Panc1 (cell line): ENCODE data around the gene CFAP210. TPM values are rescaled to one million over a fixed set of nuclear protein-coding genes. Genes with fewer than 3 reads are reported as not detected.

ENCODE experiments used
- ATAC-seq: fragments of 200-7000 bp; cut with Tn5 transposase; 2 replicates; pipeline ENCODE4 v1.9.1; 2020; ENCODE audit warnings: mild to moderate bottlenecking, moderate library complexity
- BruUV-seq: library from RNA; stranded (reverse); fragments of 400-500 nt; replicated peaks from 2 replicates; lab custom pipeline; 2021; lab: Mats Ljungman, UMichigan
- CTCF ChIA-PET: fragments of 300-600 bp; sonication (Branson Sonifier 250); formaldehyde crosslinking; loops from one replicate; lab custom pipeline; 2022; ENCODE audit warnings: antibody characterized with exemption; lab: Charles Lee
- POLR2A ChIA-PET: fragments of 300-600 bp; sonication (Branson Sonifier 250); formaldehyde crosslinking; loops from one replicate; lab custom pipeline; 2022; ENCODE audit warnings: antibody characterized with exemption; lab: Charles Lee
- DNase-seq: peaks from one replicate; pipeline ENCODE4 v3.0.0-alpha.2; 2010; ENCODE audit warnings: low read depth, low spot score
- H3K27ac ChIP-seq: 2 replicates; pipeline ENCODE4 v1.5.1; 2011; ENCODE audit warnings: mild to moderate bottlenecking, low read length, inconsistent platforms
- H3K27me3 ChIP-seq: fragments of 200-500 bp; sonication (Bioruptor generic); 2 replicates; pipeline ENCODE4 v1.6.0; 2014; ENCODE audit warnings: low read length, inconsistent platforms; ENCODE audit not compliant: control insufficient read depth, insufficient read depth
- H3K36me3 ChIP-seq: fragments of 200-500 bp; sonication (Bioruptor generic); 2 replicates; pipeline ENCODE4 v1.5.1; 2014; ENCODE audit warnings: inconsistent platforms, mild to moderate bottlenecking, low read length, moderate library complexity; ENCODE audit not compliant: control insufficient read depth, insufficient read depth
- H3K4me1 ChIP-seq: 2 replicates; pipeline ENCODE4 v1.5.1; 2011; ENCODE audit warnings: inconsistent platforms, mild to moderate bottlenecking, low read length, moderate library complexity; ENCODE audit not compliant: control insufficient read depth, insufficient read depth
- H3K4me3 ChIP-seq, 2 experiments: 2 replicates each; pipeline ENCODE4 v1.5.1; 2011 to 2012; ENCODE audit warnings: low read depth in 2 of 2, low read length in 2 of 2, mild to moderate bottlenecking in 2 of 2, inconsistent platforms in 1 of 2, moderate library complexity in 1 of 2
- H3K9me3 ChIP-seq: fragments of 200-500 bp; sonication (Bioruptor generic); 2 replicates; pipeline ENCODE4 v1.5.1; 2014; ENCODE audit warnings: low read depth, mild to moderate bottlenecking, inconsistent platforms, low read length, moderate library complexity; ENCODE audit not compliant: control insufficient read depth, insufficient read depth
- POLR2AphosphoS5 ChIP-seq: IDR thresholded peaks from 2 replicates; pipeline ENCODE4 v1.6.1; 2012; ENCODE audit warnings: mild to moderate bottlenecking, low read depth, low read length, moderate library complexity
- SIN3A ChIP-seq: IDR thresholded peaks from 2 replicates; pipeline ENCODE4 v1.6.1; 2012; ENCODE audit warnings: low read depth, mild to moderate bottlenecking, low read length, moderate library complexity, borderline replicate concordance; ENCODE audit not compliant: insufficient read depth
- TCF7L2 ChIP-seq: IDR thresholded peaks from 2 replicates; pipeline ENCODE4 v1.6.1; 2011; ENCODE audit warnings: mild to moderate bottlenecking, low read depth, low read length, inconsistent platforms
- in situ Hi-C: cut with HindIII; loops from 2 replicates; pipeline ENCODE4 v1.10.0; 2016; ENCODE audit warnings: low sequenced_read_pairs, low pct_unique_long_range_greater_than_20kb
- intact Hi-C: fragments of 100-400 bp; cut with micrococcal nuclease; formaldehyde crosslinking; loops from one replicate; pipeline ENCODE4 v1.10.0; 2022; ENCODE audit not compliant: unreplicated experiment
- total RNA-seq: library from RNA; stranded (reverse); gene quantifications from one replicate; pipeline ENCODE4 v1.2.1, GENCODE V29; 2021; ENCODE audit not compliant: unreplicated experiment
- TF ChIP-seq, protein P1 (sequence below): fragments of 450-650 bp; IDR thresholded peaks from 2 replicates; pipeline ENCODE4 v1.5.1; 2017; ENCODE audit warnings: mild to moderate bottlenecking
- TF ChIP-seq, protein P2 (sequence below), 2 experiments: IDR thresholded peaks; 2 replicates each; pipeline ENCODE4 v1.6.1; 2011 to 2012; ENCODE audit warnings: low read depth in 2 of 2, control low read depth in 1 of 2, low read length in 1 of 2, mild to moderate bottlenecking in 1 of 2, moderate library complexity in 1 of 2; ENCODE audit not compliant: insufficient read depth in 1 of 2

CFAP210 gene
- total RNA-seq, 1 experiment from 2014 or later: 0.23 TPM

DNA sequence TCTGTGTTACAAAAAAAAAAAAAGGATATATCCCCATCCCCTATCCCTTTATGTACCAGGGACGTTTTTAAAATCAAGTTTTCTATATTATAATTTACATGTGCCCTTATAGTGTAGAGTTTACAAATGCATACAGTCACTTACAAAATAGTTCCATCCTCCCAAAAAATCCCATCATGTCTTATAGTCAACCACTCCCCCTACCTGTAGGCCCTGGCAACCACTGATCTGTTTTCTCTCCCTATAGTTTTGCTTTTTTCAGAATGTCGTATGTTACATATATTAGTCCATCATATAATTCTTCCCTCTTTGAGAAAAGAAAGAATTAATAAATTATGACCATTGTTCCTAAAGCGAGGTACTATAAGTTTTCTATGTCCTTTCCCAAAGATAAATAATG is 17.8 kb downstream of the CFAP210 start:
- DNase-seq: no peak
- no peak overlapping the region for H3K4me3 ChIP-seq
- intact Hi-C loops: no loop called here
- H3K27ac ChIP-seq: no peak overlapping the region
- ATAC-seq: no peak
- TF ChIP-seq, protein P1, sequence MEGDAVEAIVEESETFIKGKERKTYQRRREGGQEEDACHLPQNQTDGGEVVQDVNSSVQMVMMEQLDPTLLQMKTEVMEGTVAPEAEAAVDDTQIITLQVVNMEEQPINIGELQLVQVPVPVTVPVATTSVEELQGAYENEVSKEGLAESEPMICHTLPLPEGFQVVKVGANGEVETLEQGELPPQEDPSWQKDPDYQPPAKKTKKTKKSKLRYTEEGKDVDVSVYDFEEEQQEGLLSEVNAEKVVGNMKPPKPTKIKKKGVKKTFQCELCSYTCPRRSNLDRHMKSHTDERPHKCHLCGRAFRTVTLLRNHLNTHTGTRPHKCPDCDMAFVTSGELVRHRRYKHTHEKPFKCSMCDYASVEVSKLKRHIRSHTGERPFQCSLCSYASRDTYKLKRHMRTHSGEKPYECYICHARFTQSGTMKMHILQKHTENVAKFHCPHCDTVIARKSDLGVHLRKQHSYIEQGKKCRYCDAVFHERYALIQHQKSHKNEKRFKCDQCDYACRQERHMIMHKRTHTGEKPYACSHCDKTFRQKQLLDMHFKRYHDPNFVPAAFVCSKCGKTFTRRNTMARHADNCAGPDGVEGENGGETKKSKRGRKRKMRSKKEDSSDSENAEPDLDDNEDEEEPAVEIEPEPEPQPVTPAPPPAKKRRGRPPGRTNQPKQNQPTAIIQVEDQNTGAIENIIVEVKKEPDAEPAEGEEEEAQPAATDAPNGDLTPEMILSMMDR: peak; percentile 43; the same call in 1 of the 2 replicates
- TF ChIP-seq SIN3A: no peak
- peaks cover 3% of the 10 kb centered on the region; the same call in 1 of the 2 replicates for H3K9me3 ChIP-seq
- no TSS peak for BruUV-seq
- no peaks in the 10 kb centered on the region for H3K27me3 ChIP-seq
- H3K36me3 ChIP-seq: no peaks in the 10 kb centered on the region
- POLR2A ChIA-PET: no interaction called here
- in situ Hi-C loops: no loop called here
- CTCF ChIA-PET: no interaction called here
- no peaks in the 10 kb centered on the region for H3K4me1 ChIP-seq

DNA sequence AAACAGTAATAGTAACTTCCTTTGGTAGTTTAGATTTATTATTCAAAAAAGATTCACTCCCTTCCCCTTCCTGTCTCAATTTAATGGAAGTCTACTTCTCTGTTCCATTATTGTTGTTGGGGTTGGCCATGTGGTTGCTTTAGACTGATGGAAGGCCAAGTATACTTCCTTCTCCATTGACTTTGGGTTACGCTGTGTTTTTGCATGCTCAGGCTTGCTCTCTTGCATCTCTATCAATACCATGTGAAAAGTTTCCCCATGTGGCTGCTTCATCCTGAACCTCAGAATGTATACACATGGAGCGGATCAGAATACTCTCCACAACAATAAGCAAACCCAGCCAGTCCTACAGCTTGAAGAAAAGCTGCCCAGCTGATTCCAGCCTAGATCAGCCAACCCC is 20.3 kb downstream of the CFAP210 start:
- no peaks in the 10 kb centered on the region for H3K27me3 ChIP-seq
- no peaks in the 10 kb centered on the region for H3K36me3 ChIP-seq
- H3K27ac ChIP-seq: no peak overlapping the region
- no peak overlapping the region for H3K4me3 ChIP-seq
- no peaks in the 10 kb centered on the region for H3K4me1 ChIP-seq
- TF ChIP-seq, protein P2, sequence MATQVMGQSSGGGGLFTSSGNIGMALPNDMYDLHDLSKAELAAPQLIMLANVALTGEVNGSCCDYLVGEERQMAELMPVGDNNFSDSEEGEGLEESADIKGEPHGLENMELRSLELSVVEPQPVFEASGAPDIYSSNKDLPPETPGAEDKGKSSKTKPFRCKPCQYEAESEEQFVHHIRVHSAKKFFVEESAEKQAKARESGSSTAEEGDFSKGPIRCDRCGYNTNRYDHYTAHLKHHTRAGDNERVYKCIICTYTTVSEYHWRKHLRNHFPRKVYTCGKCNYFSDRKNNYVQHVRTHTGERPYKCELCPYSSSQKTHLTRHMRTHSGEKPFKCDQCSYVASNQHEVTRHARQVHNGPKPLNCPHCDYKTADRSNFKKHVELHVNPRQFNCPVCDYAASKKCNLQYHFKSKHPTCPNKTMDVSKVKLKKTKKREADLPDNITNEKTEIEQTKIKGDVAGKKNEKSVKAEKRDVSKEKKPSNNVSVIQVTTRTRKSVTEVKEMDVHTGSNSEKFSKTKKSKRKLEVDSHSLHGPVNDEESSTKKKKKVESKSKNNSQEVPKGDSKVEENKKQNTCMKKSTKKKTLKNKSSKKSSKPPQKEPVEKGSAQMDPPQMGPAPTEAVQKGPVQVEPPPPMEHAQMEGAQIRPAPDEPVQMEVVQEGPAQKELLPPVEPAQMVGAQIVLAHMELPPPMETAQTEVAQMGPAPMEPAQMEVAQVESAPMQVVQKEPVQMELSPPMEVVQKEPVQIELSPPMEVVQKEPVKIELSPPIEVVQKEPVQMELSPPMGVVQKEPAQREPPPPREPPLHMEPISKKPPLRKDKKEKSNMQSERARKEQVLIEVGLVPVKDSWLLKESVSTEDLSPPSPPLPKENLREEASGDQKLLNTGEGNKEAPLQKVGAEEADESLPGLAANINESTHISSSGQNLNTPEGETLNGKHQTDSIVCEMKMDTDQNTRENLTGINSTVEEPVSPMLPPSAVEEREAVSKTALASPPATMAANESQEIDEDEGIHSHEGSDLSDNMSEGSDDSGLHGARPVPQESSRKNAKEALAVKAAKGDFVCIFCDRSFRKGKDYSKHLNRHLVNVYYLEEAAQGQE (IDR thresholded peaks at IDR 0.05; ENCODE audit: insufficient read depth in 1 of 2, low read depth in 2 of 2, low read length in 1 of 2): no peak
- TF ChIP-seq TCF7L2 (no peak), SIN3A (no peak), POLR2AphosphoS5 (no peak)
- TF ChIP-seq, protein P1: no peak
- in situ Hi-C loops: no loop called here
- no TSS peak for BruUV-seq
- ChIA-PET POLR2A (no interaction called here), CTCF (no interaction called here)
- DNase-seq (no peak), ATAC-seq (no peak)
- H3K9me3 ChIP-seq: no peaks in the 10 kb centered on the region
- intact Hi-C loops: no loop called here
